Gastroesophageal sphincter (tissue), 4 donors: ENCODE data around the gene C1orf174. TPM values are rescaled to one million over a fixed set of nuclear protein-coding genes. Genes with fewer than 3 reads are reported as not detected.

Experiments used
- ATAC-seq: fragments of 150-250 bp; one replicate; pipeline ENCODE4 v1.9.1; 2016; ENCODE audit warnings: mild to moderate bottlenecking, moderate library complexity
- H3K27ac ChIP-seq, 4 donors: fragments of 200-600 bp; sonication (generic) in 3 of 4; 1 replicate in 3 of 4; 2 replicates in 1 of 4; pipeline ENCODE4 v1.5.1; 2016 to 2019
- H3K27me3 ChIP-seq: fragments of 200-600 bp; sonication (generic); one replicate; pipeline ENCODE4 v1.5.1; 2019
- H3K36me3 ChIP-seq, 2 donors: fragments of 200-600 bp; sonication (generic); one replicate each; pipeline ENCODE4 v1.5.1; 2019; ENCODE audit warnings: control low read depth in 1 of 2
- H3K4me1 ChIP-seq, 3 donors: fragments of 200-600 bp; sonication (generic); 1 replicate in 2 of 3; 2 replicates in 1 of 3; pipeline ENCODE4 v1.5.1; 2016 to 2019; ENCODE audit warnings: control low read depth in 2 of 3
- H3K4me3 ChIP-seq, 2 donors: fragments of 200-600 bp; sonication (generic); one replicate each; pipeline ENCODE4 v1.5.1; 2019; ENCODE audit warnings: mild to moderate bottlenecking in 1 of 2, moderate library complexity in 1 of 2
- H3K9me3 ChIP-seq, 3 donors: fragments of 200-600 bp; sonication (generic); one replicate each; pipeline ENCODE4 v1.5.1; 2017 to 2019; ENCODE audit warnings: control low read depth in 2 of 3
- CTCF ChIP-seq, 4 experiments: fragments of 200-600 bp in 2 of 4; fragments of 450-650 bp in 2 of 4; sonication (generic) in 1 of 4; IDR thresholded peaks; one replicate each; pipeline ENCODE4 v1.5.1; 2017 to 2019; ENCODE audit warnings: antibody characterized with exemption in 4 of 4, mild to moderate bottlenecking in 2 of 4, moderate library complexity in 2 of 4
- EP300 ChIP-seq: sonication (generic); formaldehyde crosslinking; IDR thresholded peaks from one replicate; pipeline ENCODE4 v1.6.1; 2017; ENCODE audit warnings: antibody characterized with exemption, mild to moderate bottlenecking
- POLR2A ChIP-seq, 2 donors: fragments of 450-650 bp; IDR thresholded peaks; one replicate each; pipeline ENCODE4 v1.6.1; 2017; ENCODE audit warnings: antibody characterized with exemption in 2 of 2, mild to moderate bottlenecking in 2 of 2, moderate library complexity in 1 of 2
- POLR2AphosphoS5 ChIP-seq: sonication (generic); formaldehyde crosslinking; IDR thresholded peaks from one replicate; pipeline ENCODE4 v1.6.1; 2017; ENCODE audit warnings: antibody characterized with exemption
- WGBS, 2 donors: methylation state at CpG; one replicate each; pipeline ENCODE4 v1.1.5; 2018; ENCODE audit warnings: low coverage in 1 of 2; 5-methylcytosine and 5-hydroxymethylcytosine counted together
- total RNA-seq, 4 donors: library from RNA; depleted of rRNA; stranded (reverse); fragments of >200 nt; gene quantifications; one replicate each; pipeline ENCODE4 v1.1.0, GENCODE V29; 2016

Gene C1orf174
- total RNA-seq, 4 donors from 2014 or later: 16.4 to 35.3 (median 26.7) TPM

- H3K36me3 ChIP-seq: peaks cover 0 to 88% of the 10 kb centered on the region in 2 donors
- ATAC-seq: no peak
- WGBS, 2 donors: 70% methylated on average over 2 of the region's 18 CpGs; no CpG with 5 or more reads in 1 of the 2 donors
These were observed 30.2 kb downstream of the C1orf174 start for GRCh38 chr1:3869751-3870301.

GRCh38 chr1:3868464-3869006, 31.5 kb downstream of the C1orf174 start:
- ATAC-seq: no peak
- WGBS, 2 donors: 0 to 91% methylated on average over 1 to 11 of the region's 13 CpGs
- H3K4me3 ChIP-seq: no peak overlapping the region

More at GRCh38 chr1:3869751-3870301, 30.2 kb downstream of the C1orf174 start:
- H3K27me3 ChIP-seq: no peaks in the 10 kb centered on the region
- H3K27ac ChIP-seq: no peak overlapping the region
- H3K4me1 ChIP-seq: no peaks in the 10 kb centered on the region
- H3K4me3 ChIP-seq: no peak overlapping the region
- TF ChIP-seq POLR2AphosphoS5: no peak
- TF ChIP-seq EP300: no peak
- TF ChIP-seq CTCF (IDR thresholded peaks at IDR 0.05): no peak
- no peak for TF ChIP-seq POLR2A (IDR thresholded peaks at IDR 0.05)
- H3K9me3 ChIP-seq: no peaks in the 10 kb centered on the region

GRCh38 chr1:3865606-3866160, 34.4 kb downstream of the C1orf174 start:
- Histone ChIP-seq H3K36me3 (peaks cover 0 to 54% of the 10 kb centered on the region in 2 donors), H3K4me1 (no peaks in the 10 kb centered on the region), H3K27me3 (no peaks in the 10 kb centered on the region), H3K9me3 (no peaks in the 10 kb centered on the region), H3K4me3 (no peak overlapping the region), H3K27ac (no peak overlapping the region)
- ATAC-seq: no peak
- TF ChIP-seq EP300 (no peak), CTCF (IDR thresholded peaks at IDR 0.05) (no peak), POLR2A (IDR thresholded peaks at IDR 0.05) (no peak), POLR2AphosphoS5 (no peak)
- 60 to 74% methylated on average over 2 to 16 of the region's 18 CpGs for WGBS, 2 donors

More at GRCh38 chr1:3868464-3869006, 31.5 kb downstream of the C1orf174 start:
- H3K27ac ChIP-seq: no peak overlapping the region
- H3K4me1 ChIP-seq: no peaks in the 10 kb centered on the region
- peaks cover 0 to 79% of the 10 kb centered on the region in 2 donors for H3K36me3 ChIP-seq
- TF ChIP-seq POLR2AphosphoS5: no peak
- TF ChIP-seq CTCF (IDR thresholded peaks at IDR 0.05): no peak
- no peak for TF ChIP-seq EP300
- no peak for TF ChIP-seq POLR2A (IDR thresholded peaks at IDR 0.05)
- no peaks in the 10 kb centered on the region for H3K9me3 ChIP-seq
- no peaks in the 10 kb centered on the region for H3K27me3 ChIP-seq

- H3K4me1 ChIP-seq: no peaks in the 10 kb centered on the region
- H3K27me3 ChIP-seq: no peaks in the 10 kb centered on the region
- no peak overlapping the region for H3K4me3 ChIP-seq
- no peak overlapping the region for H3K27ac ChIP-seq
- TF ChIP-seq EP300: no peak
- 80 to 89% methylated on average over 5 to 6 of the region's 6 CpGs for WGBS, 2 donors
- no peaks in the 10 kb centered on the region for H3K9me3 ChIP-seq
- no peak for ATAC-seq
- peaks cover 0 to 54% of the 10 kb centered on the region in 2 donors for H3K36me3 ChIP-seq
These were observed 35.2 kb downstream of the C1orf174 start for GRCh38 chr1:3864884-3865283.

- Histone ChIP-seq H3K4me3 (no peak overlapping the region), H3K36me3 (peaks cover 0 to 43% of the 10 kb centered on the region in 2 donors), H3K9me3 (no peaks in the 10 kb centered on the region), H3K27me3 (no peaks in the 10 kb centered on the region), H3K27ac (no peak overlapping the region), H3K4me1 (peaks cover 0 to 8% (median 0%) of the 10 kb centered on the region in 3 donors)
- no peak for ATAC-seq
- TF ChIP-seq CTCF (IDR thresholded peaks at IDR 0.05): no peak
- TF ChIP-seq EP300: no peak
- TF ChIP-seq POLR2AphosphoS5: no peak
- no peak for TF ChIP-seq POLR2A (IDR thresholded peaks at IDR 0.05)
- 56 to 62% methylated on average over 12 of the region's 12 CpGs for WGBS, 2 donors
These were observed 36.7 kb downstream of the C1orf174 start for GRCh38 chr1:3863231-3863935.
